ENCODE results near the gene PKP3. TPM values are rescaled to one million over a fixed set of nuclear protein-coding genes. Genes with fewer than 3 reads are reported as not detected.

Gene PKP3
- total and polyA plus RNA-seq, 9 of the 15 experiments (the other 6 are each of a cell fraction or from before 2014, with no cell fraction given): 0.11 to 110 (median 30.7) TPM

GRCh38 chr11:441418-442274 is 47.6 kb downstream of the PKP3 start, which contains the start of gene ANO9 (continued):
- no peak for TF ChIP-seq ZNF277 (CRISPR knock-in tag; IDR thresholded peaks at IDR 0.05; ENCODE audit: borderline replicate concordance)
- no peak for TF ChIP-seq ZNF830 (CRISPR knock-in tag; IDR thresholded peaks at IDR 0.05)
- no peak for TF ChIP-seq CHD2 (IDR thresholded peaks at IDR 0.05; ENCODE audit: low read depth, low read length)
- no peak for TF ChIP-seq FOXK1 (CRISPR knock-in tag; IDR thresholded peaks at IDR 0.05; ENCODE audit: borderline replicate concordance)
- TF ChIP-seq ZNF143 (CRISPR knock-in tag; IDR thresholded peaks at IDR 0.05): no peak
- no peak for TF ChIP-seq ZNF24 (IDR thresholded peaks at IDR 0.05)
- peak; percentile 50; the same call in 1 of the 2 replicates for TF ChIP-seq CTBP1 (IDR thresholded peaks at IDR 0.05; ENCODE audit: borderline replicate concordance)
- no peak for TF ChIP-seq DMBX1 (CRISPR knock-in tag; IDR thresholded peaks at IDR 0.05; ENCODE audit: borderline replicate concordance)
- TF ChIP-seq EHMT2 (IDR thresholded peaks at IDR 0.05): no peak
- TF ChIP-seq ZBTB33 (CRISPR knock-in tag; IDR thresholded peaks at IDR 0.05): no peak
- TF ChIP-seq ZBTB40 (IDR thresholded peaks at IDR 0.05): no peak
- TF ChIP-seq ZBTB40 (CRISPR knock-in tag; IDR thresholded peaks at IDR 0.05): no peak
- TF ChIP-seq ZNF274 (IDR thresholded peaks at IDR 0.05; ENCODE audit: borderline replicate concordance, low read depth, low read length): no peak
- no peak for TF ChIP-seq SETDB1 (IDR thresholded peaks at IDR 0.05; ENCODE audit: low read length)
- TF ChIP-seq TBL1XR1 (IDR thresholded peaks at IDR 0.05; ENCODE audit: low read length in 2 of 2): no peak
- no peak for TF ChIP-seq RBM14 (IDR thresholded peaks at IDR 0.05; ENCODE audit: borderline replicate concordance, insufficient read depth, low read depth, low read length)

Measured in K562 (cell line).